Loucy (cell line): Measurements from ENCODE around the gene BCL2.

Source experiments
- H2AFZ ChIP-seq: fragments of 200-600 bp; sonication (generic); 2 replicates; pipeline ENCODE4 v1.6.0; 2016; ENCODE audit warnings: antibody characterized with exemption, mild to moderate bottlenecking, low read length, moderate library complexity
- H3F3A ChIP-seq: fragments of 200-600 bp; 2 replicates; pipeline ENCODE4 v1.6.0; 2016; ENCODE audit warnings: antibody characterized with exemption, low read depth, mild to moderate bottlenecking
- H3K27me3 ChIP-seq: fragments of 200-600 bp; sonication (generic); 2 replicates; pipeline ENCODE4 v1.6.1; 2014; ENCODE audit warnings: low read length, mild to moderate bottlenecking; ENCODE audit not compliant: insufficient read depth, poor library complexity, severe bottlenecking
- H3K36me3 ChIP-seq: fragments of 200-600 bp; sonication (generic); 2 replicates; pipeline ENCODE4 v1.6.1; 2016; ENCODE audit warnings: low read length; ENCODE audit not compliant: insufficient read depth
- H3K4me1 ChIP-seq: fragments of 200-600 bp; sonication (generic); 2 replicates; pipeline ENCODE4 v1.5.1; 2014; ENCODE audit warnings: low read length, mild to moderate bottlenecking; ENCODE audit not compliant: insufficient read depth, poor library complexity, severe bottlenecking
- H3K4me2 ChIP-seq: fragments of 200-600 bp; sonication (generic); 2 replicates; pipeline ENCODE4 v1.6.0; 2014; ENCODE audit warnings: antibody characterized with exemption, low read length, low read depth, mild to moderate bottlenecking; ENCODE audit not compliant: poor library complexity, severe bottlenecking
- H3K4me3 ChIP-seq: fragments of 200-600 bp; sonication (generic); 2 replicates; pipeline ENCODE4 v1.5.1; 2014; ENCODE audit warnings: low read length, mild to moderate bottlenecking, mixed read lengths; ENCODE audit not compliant: poor library complexity, severe bottlenecking
- H3K79me2 ChIP-seq: fragments of 200-600 bp; sonication (generic); 2 replicates; pipeline ENCODE4 v1.6.1; 2014; ENCODE audit warnings: low read length; ENCODE audit not compliant: insufficient read depth
- H3K9ac ChIP-seq: fragments of 200-600 bp; sonication (generic); 2 replicates; pipeline ENCODE4 v1.6.0; 2014; ENCODE audit warnings: mild to moderate bottlenecking, low read depth, low read length, moderate library complexity; ENCODE audit not compliant: poor library complexity, severe bottlenecking
- H3K9me2 ChIP-seq: fragments of 200-600 bp; sonication (generic); replicated peaks from 2 replicates; pipeline ENCODE4 v1.6.1; 2016; ENCODE audit warnings: low read depth, low read length, mixed read lengths
- H3K9me3 ChIP-seq: fragments of 200-600 bp; sonication (generic); 2 replicates; pipeline ENCODE4 v1.6.1; 2014; ENCODE audit warnings: mild to moderate bottlenecking, antibody characterized with exemption, low read length, low read depth; ENCODE audit not compliant: insufficient read depth
- H4K20me1 ChIP-seq: fragments of 200-600 bp; sonication (generic); 2 replicates; pipeline ENCODE4 v1.6.0; 2014; ENCODE audit warnings: antibody characterized with exemption, low read length, mild to moderate bottlenecking; ENCODE audit not compliant: insufficient read depth, poor library complexity, severe bottlenecking
- CTCF ChIP-seq: fragments of 200-600 bp; sonication (generic); conservative IDR thresholded peaks from 2 replicates; pipeline ENCODE4 v1.5.1; 2014; ENCODE audit warnings: mild to moderate bottlenecking, antibody characterized with exemption, low read length
- EZH2phosphoT487 ChIP-seq: fragments of 200-600 bp; IDR thresholded peaks from 2 replicates; pipeline ENCODE4 v1.6.1; 2018; ENCODE audit warnings: antibody characterized with exemption, mild to moderate bottlenecking, moderate library complexity, borderline replicate concordance

BCL2 gene

GRCh38 chr18:63177259-63177658 lies 142.3 kb downstream of the BCL2 start:
- Histone ChIP-seq H4K20me1 (no peaks in the 10 kb centered on the region), H3K4me1 (peaks cover 8% of the 10 kb centered on the region), H2AFZ (no peak overlapping the region), H3F3A (no peaks in the 10 kb centered on the region), H3K27me3 (no peaks in the 10 kb centered on the region), H3K4me3 (no peak overlapping the region), H3K9me3 (no peaks in the 10 kb centered on the region), H3K9ac (no peak overlapping the region), H3K9me2 (no peaks in the 10 kb centered on the region), H3K36me3 (no peaks in the 10 kb centered on the region), H3K4me2 (no peak overlapping the region), H3K79me2 (peaks cover 7% of the 10 kb centered on the region)
- TF ChIP-seq EZH2phosphoT487 (no peak), CTCF (no peak)

GRCh38 chr18:63175264-63175663 lies 144.3 kb downstream of the BCL2 start:
- H3K79me2 ChIP-seq = peaks cover 10% of the 10 kb centered on the region; the same call in 1 of the 2 replicates
- H3K27me3 ChIP-seq = no peaks in the 10 kb centered on the region
- no peak overlapping the region for H2AFZ ChIP-seq
- no peak for TF ChIP-seq CTCF
- TF ChIP-seq EZH2phosphoT487 = no peak
- no peaks in the 10 kb centered on the region for H3K36me3 ChIP-seq
- H3K4me2 ChIP-seq = no peak overlapping the region
- no peaks in the 10 kb centered on the region for H3K4me1 ChIP-seq
- H3F3A ChIP-seq = no peaks in the 10 kb centered on the region
- no peaks in the 10 kb centered on the region for H4K20me1 ChIP-seq
- H3K4me3 ChIP-seq = no peak overlapping the region
- H3K9me3 ChIP-seq = no peaks in the 10 kb centered on the region
- no peaks in the 10 kb centered on the region for H3K9me2 ChIP-seq
- no peak overlapping the region for H3K9ac ChIP-seq

- Histone ChIP-seq H4K20me1 (no peaks in the 10 kb centered on the region), H3K27me3 (no peaks in the 10 kb centered on the region), H3K4me2 (no peak overlapping the region), H3K36me3 (no peaks in the 10 kb centered on the region), H3K4me1 (no peaks in the 10 kb centered on the region), H3K4me3 (no peak overlapping the region), H3K79me2 (peaks cover 14% of the 10 kb centered on the region; the same call in 1 of the 2 replicates), H3K9me3 (no peaks in the 10 kb centered on the region), H2AFZ (no peak overlapping the region), H3K9me2 (no peaks in the 10 kb centered on the region), H3F3A (no peaks in the 10 kb centered on the region), H3K9ac (no peak overlapping the region)
- TF ChIP-seq CTCF (no peak), EZH2phosphoT487 (no peak)
Observed at GRCh38 chr18:63173983-63174382, 145.6 kb downstream of the BCL2 start.
